ENCODE data around the gene DPP8. TPM values are rescaled to one million over a fixed set of nuclear protein-coding genes. Genes with fewer than 3 reads are reported as not detected.

DPP8 gene
- total RNA-seq, 1 experiment from 2014 or later: 25.1 TPM

DNA sequence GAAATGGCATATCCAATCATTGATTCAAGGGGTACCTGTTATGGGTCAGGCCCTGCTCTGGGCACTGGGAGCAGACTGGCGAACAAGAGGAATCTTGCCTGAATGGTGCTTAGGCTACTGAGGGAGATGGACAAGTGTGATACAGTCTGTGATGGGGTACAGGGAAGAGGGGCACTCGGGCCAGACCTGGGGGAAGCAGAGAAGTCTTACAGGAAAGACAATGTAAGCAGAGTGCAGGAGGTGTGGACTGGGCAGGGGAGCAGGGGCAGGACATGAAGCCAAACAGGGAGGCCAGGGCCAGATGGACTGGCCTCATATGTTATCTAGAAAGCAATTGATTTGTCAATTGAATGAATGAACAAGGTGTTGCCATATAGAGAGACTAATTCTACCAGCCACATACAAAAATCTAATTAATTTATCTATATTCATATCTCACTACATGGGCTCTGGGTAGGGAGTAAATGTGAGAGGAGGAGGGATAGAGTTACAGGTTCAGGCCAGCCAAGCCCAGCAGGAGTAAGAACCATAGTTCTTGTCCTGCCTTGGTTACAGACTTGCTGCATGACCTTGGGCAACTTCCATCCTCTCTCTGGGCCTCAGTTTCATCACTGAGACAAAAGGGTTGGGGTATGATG is 91.2 kb downstream of the DPP8 start:
- DNase-seq: no peak
- ChIA-PET CTCF (no interaction called here), POLR2A (ENCODE audit: unreplicated experiment) (no interaction called here)
- Histone ChIP-seq H3K9me2 (ENCODE audit: insufficient read depth) (no peaks in the 10 kb centered on the region), H3K4me2 (no peak overlapping the region), H3K9me3 (ENCODE audit: insufficient read depth, low read depth) (no peaks in the 10 kb centered on the region), H3K79me2 (ENCODE audit: low read depth) (no peaks in the 10 kb centered on the region), H3K4me1 (replicated peaks; ENCODE audit: insufficient read depth) (no peaks in the 10 kb centered on the region), H3K4me3 (no peak overlapping the region), H3K27me3 (ENCODE audit: insufficient read depth, low read depth) (peaks cover 4% of the 10 kb centered on the region; the same call in 1 of the 2 replicates), H4K20me1 (ENCODE audit: insufficient read depth) (no peaks in the 10 kb centered on the region), H3F3A (ENCODE audit: insufficient read depth, low read depth) (no peaks in the 10 kb centered on the region), H3K27ac (no peak overlapping the region), H2AFZ (no peak overlapping the region), H3K36me3 (ENCODE audit: low read depth) (no peaks in the 10 kb centered on the region)
- intact Hi-C loops (cut with micrococcal nuclease; ENCODE audit: unreplicated experiment): no loop called here
- TF ChIP-seq EZH2 (IDR thresholded peaks at IDR 0.05; ENCODE audit: low read depth): no peak
- TF ChIP-seq, protein P1, sequence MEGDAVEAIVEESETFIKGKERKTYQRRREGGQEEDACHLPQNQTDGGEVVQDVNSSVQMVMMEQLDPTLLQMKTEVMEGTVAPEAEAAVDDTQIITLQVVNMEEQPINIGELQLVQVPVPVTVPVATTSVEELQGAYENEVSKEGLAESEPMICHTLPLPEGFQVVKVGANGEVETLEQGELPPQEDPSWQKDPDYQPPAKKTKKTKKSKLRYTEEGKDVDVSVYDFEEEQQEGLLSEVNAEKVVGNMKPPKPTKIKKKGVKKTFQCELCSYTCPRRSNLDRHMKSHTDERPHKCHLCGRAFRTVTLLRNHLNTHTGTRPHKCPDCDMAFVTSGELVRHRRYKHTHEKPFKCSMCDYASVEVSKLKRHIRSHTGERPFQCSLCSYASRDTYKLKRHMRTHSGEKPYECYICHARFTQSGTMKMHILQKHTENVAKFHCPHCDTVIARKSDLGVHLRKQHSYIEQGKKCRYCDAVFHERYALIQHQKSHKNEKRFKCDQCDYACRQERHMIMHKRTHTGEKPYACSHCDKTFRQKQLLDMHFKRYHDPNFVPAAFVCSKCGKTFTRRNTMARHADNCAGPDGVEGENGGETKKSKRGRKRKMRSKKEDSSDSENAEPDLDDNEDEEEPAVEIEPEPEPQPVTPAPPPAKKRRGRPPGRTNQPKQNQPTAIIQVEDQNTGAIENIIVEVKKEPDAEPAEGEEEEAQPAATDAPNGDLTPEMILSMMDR (conservative IDR thresholded peaks at IDR 0.05): no peak
- BruUV-seq (replicated peaks): no TSS peak

DNA sequence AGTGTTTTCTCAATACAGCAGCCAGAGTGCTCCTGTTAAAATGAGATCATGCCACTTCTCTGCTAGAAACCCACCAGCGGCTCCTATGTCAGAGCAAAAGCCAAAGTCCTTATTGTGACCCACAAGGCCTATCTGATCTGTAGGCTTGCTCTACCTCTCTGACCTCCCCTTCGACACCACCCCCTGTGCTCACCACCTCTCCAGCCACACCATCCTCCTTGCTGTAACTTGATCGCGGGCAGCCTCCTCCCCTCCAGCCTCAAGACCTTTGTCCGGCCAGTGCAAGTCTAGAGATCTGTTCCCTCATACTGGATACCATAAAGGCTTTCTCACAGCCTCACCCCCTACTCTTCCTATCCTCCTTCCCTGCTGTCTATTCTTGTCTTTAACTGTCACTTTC is 92.8 kb downstream of the DPP8 start:
- intact Hi-C loops (cut with micrococcal nuclease; ENCODE audit: unreplicated experiment): no loop called here
- Histone ChIP-seq H3K79me2 (ENCODE audit: low read depth) (no peaks in the 10 kb centered on the region), H3K4me1 (replicated peaks; ENCODE audit: insufficient read depth) (peaks cover 9% of the 10 kb centered on the region; the same call in 1 of the 2 replicates), H2AFZ (no peak overlapping the region), H3F3A (ENCODE audit: insufficient read depth, low read depth) (no peaks in the 10 kb centered on the region), H3K27me3 (ENCODE audit: insufficient read depth, low read depth) (peaks cover 4% of the 10 kb centered on the region; the same call in 1 of the 2 replicates), H3K4me3 (no peak overlapping the region), H3K9me2 (ENCODE audit: insufficient read depth) (no peaks in the 10 kb centered on the region), H4K20me1 (ENCODE audit: insufficient read depth) (no peaks in the 10 kb centered on the region), H3K27ac (no peak overlapping the region), H3K9me3 (ENCODE audit: insufficient read depth, low read depth) (no peaks in the 10 kb centered on the region), H3K4me2 (no peak overlapping the region), H3K36me3 (ENCODE audit: low read depth) (no peaks in the 10 kb centered on the region)
- DNase-seq: no peak
- TF ChIP-seq, protein P1 (conservative IDR thresholded peaks at IDR 0.05): no peak
- TF ChIP-seq EZH2 (IDR thresholded peaks at IDR 0.05; ENCODE audit: low read depth): no peak
- POLR2A ChIA-PET (ENCODE audit: unreplicated experiment): interaction anchor here (0.6 kb wide), 1 partner anchor 1899 kb away, joined by 10 read pairs; no protein-coding TSS in a partner anchor
- BruUV-seq (replicated peaks): no TSS peak
- CTCF ChIA-PET: no interaction called here

DNA sequence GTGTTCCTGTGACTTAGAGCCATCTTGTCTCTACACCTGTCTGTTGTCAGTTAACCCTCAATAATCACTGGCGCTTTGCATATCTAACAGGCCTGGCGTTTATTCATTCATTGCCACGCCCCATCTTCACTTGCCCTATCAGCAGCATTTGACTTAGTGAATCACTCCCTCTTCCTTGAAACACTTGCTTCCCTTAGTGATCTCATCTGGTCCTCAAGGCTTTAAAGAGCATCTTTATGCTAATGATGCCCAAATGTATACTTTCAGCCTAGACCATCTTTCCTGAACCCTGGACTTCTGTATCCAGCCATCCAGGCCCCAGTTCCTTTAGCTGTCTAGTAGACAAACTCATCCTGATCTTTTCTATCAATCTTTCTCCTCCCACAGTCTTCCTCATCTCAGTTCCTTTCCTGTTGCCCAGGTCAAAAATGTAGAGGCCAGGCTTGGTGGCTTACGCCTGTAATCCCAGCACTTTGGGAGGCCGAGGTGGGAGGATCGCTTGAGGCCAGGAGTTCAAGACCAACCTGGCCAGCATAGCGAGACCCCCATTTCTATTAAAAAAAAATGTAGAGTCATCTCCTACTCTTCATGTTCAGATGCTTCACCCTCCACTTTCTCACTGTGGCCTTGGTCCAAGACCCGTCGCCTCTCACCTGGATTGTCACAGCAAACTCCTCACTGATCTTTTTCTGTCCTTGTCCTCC is 93.4 kb downstream of the DPP8 start:
- H3K9me3 ChIP-seq (ENCODE audit: insufficient read depth, low read depth): no peaks in the 10 kb centered on the region
- intact Hi-C loops (cut with micrococcal nuclease; ENCODE audit: unreplicated experiment): no loop called here
- peaks cover 9% of the 10 kb centered on the region; the same call in 1 of the 2 replicates for H3K4me1 ChIP-seq (replicated peaks; ENCODE audit: insufficient read depth)
- H4K20me1 ChIP-seq (ENCODE audit: insufficient read depth): no peaks in the 10 kb centered on the region
- H3K9me2 ChIP-seq (ENCODE audit: insufficient read depth): no peaks in the 10 kb centered on the region
- H3K4me2 ChIP-seq: no peak overlapping the region
- H3K27ac ChIP-seq: no peak overlapping the region
- H2AFZ ChIP-seq: no peak overlapping the region
- CTCF ChIA-PET: no interaction called here
- peaks cover 4% of the 10 kb centered on the region; the same call in 1 of the 2 replicates for H3K27me3 ChIP-seq (ENCODE audit: insufficient read depth, low read depth)
- no peaks in the 10 kb centered on the region for H3F3A ChIP-seq (ENCODE audit: insufficient read depth, low read depth)
- BruUV-seq (replicated peaks): no TSS peak
- no peak overlapping the region for H3K4me3 ChIP-seq
- no peaks in the 10 kb centered on the region for H3K36me3 ChIP-seq (ENCODE audit: low read depth)
- DNase-seq: no peak
- no peaks in the 10 kb centered on the region for H3K79me2 ChIP-seq (ENCODE audit: low read depth)
- POLR2A ChIA-PET (ENCODE audit: unreplicated experiment): interaction anchor here (0.7 kb wide), 1 partner anchor 302 kb away, joined by 3 read pairs; no protein-coding TSS in a partner anchor
- TF ChIP-seq, protein P1 (conservative IDR thresholded peaks at IDR 0.05): no peak
- TF ChIP-seq EZH2 (IDR thresholded peaks at IDR 0.05; ENCODE audit: low read depth): no peak

Measured in PC-9 (cell line).